Central memory CD8-positive, alpha-beta T cell (primary cell): ENCODE measurements around the gene MLPH.

Experiments used
- ATAC-seq: fragments of 150-1000 bp; cut with Tn5 transposase; replicated peaks from 2 replicates; pipeline ENCODE4 v1.10.0; 2022; ENCODE audit warnings: mild to moderate bottlenecking, moderate FRiP score, moderate number of reproducible peaks; ENCODE audit not compliant: poor library complexity, severe bottlenecking; ENCODE audit errors: extremely low read depth
- DNase-seq, 2 donors: peaks; one replicate each; pipeline ENCODE4 v3.0.0; 2021; ENCODE audit warnings: low spot score in 2 of 2
- H3K27ac Mint-ChIP-seq: one replicate; pipeline ENCODE4 v1.8.0; 2022; ENCODE audit warnings: low read depth, mild to moderate bottlenecking, moderate library complexity, mixed read lengths
- H3K27me3 Mint-ChIP-seq: one replicate; pipeline ENCODE4 v1.8.0; 2022; ENCODE audit warnings: mixed read lengths
- H3K36me3 Mint-ChIP-seq: one replicate; pipeline ENCODE4 v1.8.0; 2022; ENCODE audit warnings: mild to moderate bottlenecking, moderate library complexity, mixed read lengths; ENCODE audit not compliant: insufficient read depth
- H3K4me1 Mint-ChIP-seq: one replicate; pipeline ENCODE4 v1.8.0; 2022; ENCODE audit warnings: mixed read lengths
- H3K4me3 Mint-ChIP-seq: one replicate; pipeline ENCODE4 v1.8.0; 2022; ENCODE audit warnings: mild to moderate bottlenecking, moderate library complexity, mixed read lengths
- H3K9me3 Mint-ChIP-seq: one replicate; pipeline ENCODE4 v1.8.0; 2022; ENCODE audit warnings: mixed read lengths

The MLPH gene

GRCh38 chr2:237538001-237538720 is 51.1 kb downstream of the MLPH start:
- H3K4me1 Mint-ChIP-seq: no peaks in the 10 kb centered on the region
- H3K36me3 Mint-ChIP-seq: no peaks in the 10 kb centered on the region
- no peak overlapping the region for H3K27ac Mint-ChIP-seq
- no peak overlapping the region for H3K4me3 Mint-ChIP-seq
- no peaks in the 10 kb centered on the region for H3K9me3 Mint-ChIP-seq
- DNase-seq: no peak
- peaks cover 58% of the 10 kb centered on the region for H3K27me3 Mint-ChIP-seq
- ATAC-seq: no peak

- no peaks in the 10 kb centered on the region for H3K9me3 Mint-ChIP-seq
- H3K27me3 Mint-ChIP-seq: peaks cover 58% of the 10 kb centered on the region
- ATAC-seq: no peak
- H3K36me3 Mint-ChIP-seq: no peaks in the 10 kb centered on the region
- H3K4me3 Mint-ChIP-seq: no peak overlapping the region
- H3K4me1 Mint-ChIP-seq: no peaks in the 10 kb centered on the region
- H3K27ac Mint-ChIP-seq: no peak overlapping the region
- no peak for DNase-seq
These were observed 51.9 kb downstream of the MLPH start for GRCh38 chr2:237538901-237539300.

GRCh38 chr2:237539681-237540080 is 52.6 kb downstream of the MLPH start:
- no peak overlapping the region for H3K4me3 Mint-ChIP-seq
- H3K36me3 Mint-ChIP-seq: no peaks in the 10 kb centered on the region
- ATAC-seq (no peak), DNase-seq (no peak)
- H3K27ac Mint-ChIP-seq: no peak overlapping the region
- no peaks in the 10 kb centered on the region for H3K9me3 Mint-ChIP-seq
- peaks cover 58% of the 10 kb centered on the region for H3K27me3 Mint-ChIP-seq
- no peaks in the 10 kb centered on the region for H3K4me1 Mint-ChIP-seq

GRCh38 chr2:237540223-237540775 is 53.2 kb downstream of the MLPH start:
- DNase-seq: no peak
- H3K27me3 Mint-ChIP-seq: peaks cover 58% of the 10 kb centered on the region
- H3K4me3 Mint-ChIP-seq: no peak overlapping the region
- H3K27ac Mint-ChIP-seq: no peak overlapping the region
- no peaks in the 10 kb centered on the region for H3K36me3 Mint-ChIP-seq
- no peak for ATAC-seq
- no peaks in the 10 kb centered on the region for H3K4me1 Mint-ChIP-seq
- no peaks in the 10 kb centered on the region for H3K9me3 Mint-ChIP-seq

- ATAC-seq: no peak
- Mint-ChIP-seq H3K36me3 (no peaks in the 10 kb centered on the region), H3K4me3 (no peak overlapping the region), H3K9me3 (no peaks in the 10 kb centered on the region), H3K27me3 (peaks cover 54% of the 10 kb centered on the region), H3K27ac (no peak overlapping the region), H3K4me1 (no peaks in the 10 kb centered on the region)
- DNase-seq: no peak
These were observed 53.8 kb downstream of the MLPH start for GRCh38 chr2:237540823-237541222.

GRCh38 chr2:237541243-237541642 is 54.2 kb downstream of the MLPH start:
- DNase-seq (no peak), ATAC-seq (no peak)
- no peaks in the 10 kb centered on the region for H3K36me3 Mint-ChIP-seq
- H3K9me3 Mint-ChIP-seq: no peaks in the 10 kb centered on the region
- no peak overlapping the region for H3K4me3 Mint-ChIP-seq
- H3K27ac Mint-ChIP-seq: no peak overlapping the region
- H3K27me3 Mint-ChIP-seq: peaks cover 50% of the 10 kb centered on the region
- H3K4me1 Mint-ChIP-seq: no peaks in the 10 kb centered on the region

- DNase-seq (no peak), ATAC-seq (no peak)
- no peaks in the 10 kb centered on the region for H3K9me3 Mint-ChIP-seq
- H3K36me3 Mint-ChIP-seq: no peaks in the 10 kb centered on the region
- peaks cover 40% of the 10 kb centered on the region for H3K27me3 Mint-ChIP-seq
- no peak overlapping the region for H3K4me3 Mint-ChIP-seq
- H3K4me1 Mint-ChIP-seq: no peaks in the 10 kb centered on the region
- H3K27ac Mint-ChIP-seq: no peak overlapping the region
These were observed 55.1 kb downstream of the MLPH start for GRCh38 chr2:237542001-237542704.

GRCh38 chr2:237546040-237546875 is 59.2 kb downstream of the MLPH start:
- Mint-ChIP-seq H3K4me1 (no peaks in the 10 kb centered on the region), H3K27ac (no peak overlapping the region), H3K27me3 (peaks cover 17% of the 10 kb centered on the region), H3K4me3 (no peak overlapping the region), H3K9me3 (no peaks in the 10 kb centered on the region), H3K36me3 (no peaks in the 10 kb centered on the region)
- ATAC-seq (no peak), DNase-seq (no peak)

GRCh38 chr2:237546876-237547395 is 59.9 kb downstream of the MLPH start:
- H3K27me3 Mint-ChIP-seq: peaks cover 11% of the 10 kb centered on the region
- ATAC-seq (no peak), DNase-seq (no peak)
- H3K27ac Mint-ChIP-seq: no peak overlapping the region
- H3K36me3 Mint-ChIP-seq: no peaks in the 10 kb centered on the region
- no peaks in the 10 kb centered on the region for H3K9me3 Mint-ChIP-seq
- H3K4me3 Mint-ChIP-seq: no peak overlapping the region
- no peaks in the 10 kb centered on the region for H3K4me1 Mint-ChIP-seq

GRCh38 chr2:237547841-237548416 is 60.9 kb downstream of the MLPH start:
- DNase-seq (no peak), ATAC-seq (no peak)
- Mint-ChIP-seq H3K27me3 (peaks cover 9% of the 10 kb centered on the region), H3K4me1 (no peaks in the 10 kb centered on the region), H3K4me3 (no peak overlapping the region), H3K36me3 (no peaks in the 10 kb centered on the region), H3K27ac (no peak overlapping the region), H3K9me3 (no peaks in the 10 kb centered on the region)

- ATAC-seq: no peak
These were observed 62.2 kb downstream of the MLPH start for GRCh38 chr2:237549216-237549615.

More at GRCh38 chr2:237549216-237549615, 62.2 kb downstream of the MLPH start:
- DNase-seq: no peak
- H3K4me3 Mint-ChIP-seq: no peak overlapping the region
- no peak overlapping the region for H3K27ac Mint-ChIP-seq
- H3K36me3 Mint-ChIP-seq: no peaks in the 10 kb centered on the region
- H3K9me3 Mint-ChIP-seq: peaks cover 5% of the 10 kb centered on the region
- peaks cover 18% of the 10 kb centered on the region for H3K27me3 Mint-ChIP-seq
- no peaks in the 10 kb centered on the region for H3K4me1 Mint-ChIP-seq
